Endothelial cell of umbilical vein (primary cell): ENCODE data around the gene THSD4.

Experiments used
- CTCF ChIP-seq, 2 donors: IDR thresholded peaks; 1 replicate in 1 of 2; 2 replicates in 1 of 2; pipeline ENCODE4 v1.5.1; 2011; ENCODE audit warnings: low read length in 2 of 2, mild to moderate bottlenecking in 2 of 2, moderate library complexity in 2 of 2, control low read depth in 1 of 2, inconsistent platforms in 1 of 2, low read depth in 1 of 2; ENCODE audit not compliant: insufficient read depth in 1 of 2; ENCODE audit errors: extremely low read depth in 1 of 2
- EZH2 ChIP-seq: IDR thresholded peaks from 2 replicates; pipeline ENCODE4 v1.6.1; 2012; ENCODE audit warnings: borderline replicate concordance, low read depth, mild to moderate bottlenecking, moderate library complexity, low read length, inconsistent platforms; ENCODE audit not compliant: severe bottlenecking
- FOS ChIP-seq: IDR thresholded peaks from 2 replicates; pipeline ENCODE4 v1.6.1; 2011; ENCODE audit warnings: mild to moderate bottlenecking, low read length, moderate library complexity, borderline replicate concordance; ENCODE audit not compliant: insufficient read depth
- GATA2 ChIP-seq: IDR thresholded peaks from 2 replicates; pipeline ENCODE4 v1.7.0; 2011; ENCODE audit warnings: low read depth, mild to moderate bottlenecking, moderate library complexity, mixed read lengths, low read length; ENCODE audit not compliant: insufficient read length, insufficient read depth
- JUN ChIP-seq: IDR thresholded peaks from 2 replicates; pipeline ENCODE4 v1.6.1; 2011; ENCODE audit warnings: borderline replicate concordance, low read depth; ENCODE audit not compliant: insufficient read length, insufficient read depth
- MAX ChIP-seq: IDR thresholded peaks from 2 replicates; pipeline ENCODE4 v1.6.1; 2011; ENCODE audit not compliant: insufficient read depth, insufficient read length
- MYC ChIP-seq: IDR thresholded peaks from one replicate; pipeline ENCODE4 v1.6.1; 2011; ENCODE audit warnings: mild to moderate bottlenecking, low read depth, low read length
- POLR2A ChIP-seq: IDR thresholded peaks from 2 replicates; pipeline ENCODE4 v1.6.1; 2012; ENCODE audit warnings: low read depth, mild to moderate bottlenecking, control low read depth, low read length
- POLR2AphosphoS5 ChIP-seq: IDR thresholded peaks from 2 replicates; pipeline ENCODE4 v1.6.1; 2012; ENCODE audit warnings: low read depth, mild to moderate bottlenecking, control low read depth, low read length, moderate library complexity; ENCODE audit not compliant: insufficient read depth

- TF ChIP-seq CTCF (IDR thresholded peaks at IDR 0.05; ENCODE audit: extremely low read depth in 1 of 2, insufficient read depth in 1 of 2, low read depth in 1 of 2, low read length in 2 of 2): no peak
- TF ChIP-seq POLR2AphosphoS5: no peak
- TF ChIP-seq GATA2: no peak
- no peak for TF ChIP-seq EZH2
- TF ChIP-seq MAX: no peak
- TF ChIP-seq POLR2A: no peak
- no peak for TF ChIP-seq JUN
- TF ChIP-seq MYC: no peak
- no peak for TF ChIP-seq FOS
Measured at GRCh38 chr15:71706461-71707229, 591.4 kb downstream of the THSD4 start.
